ENCODE results near the gene CFL1. TPM values are rescaled to one million over a fixed set of nuclear protein-coding genes. Genes with fewer than 3 reads are reported as not detected.

Gene CFL1
- total RNA-seq, 1 experiment from 2014 or later: 960 TPM

DNA sequence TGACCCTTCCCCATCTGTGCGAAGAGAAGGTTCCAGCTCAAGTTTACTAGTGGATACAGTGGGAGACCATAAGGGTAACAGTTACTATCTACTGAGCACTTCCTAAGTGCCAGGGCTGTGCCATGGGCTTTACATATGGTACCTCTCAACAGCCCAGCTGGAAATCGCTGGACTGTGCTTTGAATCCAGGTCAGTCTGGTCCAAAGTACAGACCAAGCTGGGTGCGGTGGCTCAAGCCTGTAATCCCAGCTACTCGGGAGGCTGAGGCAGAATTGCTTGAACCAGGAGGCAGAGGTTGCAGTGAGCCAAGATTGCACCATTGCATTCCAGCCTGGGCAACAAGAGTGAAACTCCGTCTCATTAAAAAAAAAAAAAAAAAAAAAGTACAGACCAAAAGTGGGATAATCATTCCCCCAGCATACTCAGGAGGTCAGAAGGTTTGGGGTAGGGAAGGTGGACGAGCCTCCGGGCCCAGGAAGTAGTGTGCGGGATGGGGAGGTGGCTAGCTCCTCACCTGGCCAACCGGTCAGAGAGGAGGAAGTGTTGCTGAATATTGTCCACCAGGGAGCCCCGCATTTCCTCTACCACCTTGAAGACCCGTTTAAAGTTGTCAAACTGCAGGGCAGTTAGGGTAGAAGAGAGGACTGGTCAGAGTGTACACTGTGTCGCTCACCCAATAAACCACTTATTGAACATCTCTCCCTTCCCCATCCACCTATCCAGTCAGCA, 28.0 kb upstream of the CFL1 start:
- H3K27me3 Mint-ChIP-seq (ENCODE audit: insufficient read depth, unreplicated experiment): no peaks in the 10 kb centered on the region
- CTCF ChIA-PET: interaction anchor here (0.9 to 7.8 kb wide), 7 partner anchors 14 to 174 kb away, joined by 3 to 241 read pairs (median 11); partner anchors contain the start of genes CFL1, FOSL1, KAT5 and MUS81
- H3K9me3 Mint-ChIP-seq (ENCODE audit: unreplicated experiment): no peaks in the 10 kb centered on the region
- Histone ChIP-seq H3K9me3 (no peaks in the 10 kb centered on the region), H3K36me3 (ENCODE audit: control insufficient read depth, insufficient read depth, low read length) (peaks cover 4% of the 10 kb centered on the region), H3K27me3 (replicated peaks; ENCODE audit: control insufficient read depth, insufficient read depth, low read length) (no peaks in the 10 kb centered on the region), H3K4me1 (peaks cover 25% of the 10 kb centered on the region), H3K4me3 (ENCODE audit: low read depth, low read length) (no peak overlapping the region)
- peaks cover 52% of the 10 kb centered on the region for H3K36me3 Mint-ChIP-seq (ENCODE audit: insufficient read depth, unreplicated experiment)
- POLR2A ChIA-PET: interaction anchor here (0.7 to 3.1 kb wide), 2 partner anchors 27 to 36 kb away, joined by 3 to 43 read pairs; partner anchors contain the start of genes CFL1 and MUS81
- no peak overlapping the region for H3K27ac Mint-ChIP-seq (ENCODE audit: unreplicated experiment)
- H3K4me3 Mint-ChIP-seq (ENCODE audit: unreplicated experiment): peak overlapping the region; percentile 82
- DNase-seq: no peak
- BruUV-seq (replicated peaks): no TSS peak
- H3K4me1 Mint-ChIP-seq (ENCODE audit: low read depth, unreplicated experiment): peaks cover 23% of the 10 kb centered on the region
- TF ChIP-seq, protein P1, sequence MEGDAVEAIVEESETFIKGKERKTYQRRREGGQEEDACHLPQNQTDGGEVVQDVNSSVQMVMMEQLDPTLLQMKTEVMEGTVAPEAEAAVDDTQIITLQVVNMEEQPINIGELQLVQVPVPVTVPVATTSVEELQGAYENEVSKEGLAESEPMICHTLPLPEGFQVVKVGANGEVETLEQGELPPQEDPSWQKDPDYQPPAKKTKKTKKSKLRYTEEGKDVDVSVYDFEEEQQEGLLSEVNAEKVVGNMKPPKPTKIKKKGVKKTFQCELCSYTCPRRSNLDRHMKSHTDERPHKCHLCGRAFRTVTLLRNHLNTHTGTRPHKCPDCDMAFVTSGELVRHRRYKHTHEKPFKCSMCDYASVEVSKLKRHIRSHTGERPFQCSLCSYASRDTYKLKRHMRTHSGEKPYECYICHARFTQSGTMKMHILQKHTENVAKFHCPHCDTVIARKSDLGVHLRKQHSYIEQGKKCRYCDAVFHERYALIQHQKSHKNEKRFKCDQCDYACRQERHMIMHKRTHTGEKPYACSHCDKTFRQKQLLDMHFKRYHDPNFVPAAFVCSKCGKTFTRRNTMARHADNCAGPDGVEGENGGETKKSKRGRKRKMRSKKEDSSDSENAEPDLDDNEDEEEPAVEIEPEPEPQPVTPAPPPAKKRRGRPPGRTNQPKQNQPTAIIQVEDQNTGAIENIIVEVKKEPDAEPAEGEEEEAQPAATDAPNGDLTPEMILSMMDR (IDR thresholded peaks at IDR 0.05; ENCODE audit: insufficient read depth in 1 of 2, low read depth in 1 of 2, low read length in 1 of 2, severe bottlenecking in 1 of 2, unreplicated experiment in 1 of 2): no peak
- intact Hi-C loops (cut with micrococcal nuclease; ENCODE audit: unreplicated experiment): no loop called here

DNA sequence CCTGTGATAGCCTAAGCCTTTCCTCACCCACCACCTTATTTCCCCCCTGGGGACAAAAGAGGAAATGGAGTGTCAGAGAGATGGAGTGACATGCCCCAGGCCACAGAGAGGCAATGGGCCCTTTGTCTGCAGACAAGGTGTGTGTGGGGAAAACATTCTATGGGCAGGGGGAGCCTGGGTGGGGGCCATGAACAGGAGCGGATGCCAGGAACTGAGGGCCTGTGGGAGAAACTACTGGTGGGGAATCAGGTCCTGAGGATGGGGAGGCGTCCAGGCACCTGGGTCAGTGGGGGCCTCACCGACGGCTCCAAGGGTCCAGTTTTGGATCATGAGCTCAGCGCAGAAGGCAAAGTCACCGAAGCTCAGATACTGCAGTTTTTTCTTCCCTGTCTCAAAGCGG, 27.3 kb upstream of the CFL1 start:
- H3K27me3 ChIP-seq (replicated peaks; ENCODE audit: control insufficient read depth, insufficient read depth, low read length): no peaks in the 10 kb centered on the region
- H3K9me3 Mint-ChIP-seq (ENCODE audit: unreplicated experiment): no peaks in the 10 kb centered on the region
- no peak overlapping the region for H3K27ac Mint-ChIP-seq (ENCODE audit: unreplicated experiment)
- no peaks in the 10 kb centered on the region for H3K9me3 ChIP-seq
- BruUV-seq (replicated peaks): no TSS peak
- peaks cover 46% of the 10 kb centered on the region for H3K36me3 Mint-ChIP-seq (ENCODE audit: insufficient read depth, unreplicated experiment)
- no peak overlapping the region for H3K4me3 Mint-ChIP-seq (ENCODE audit: unreplicated experiment)
- intact Hi-C loops (cut with micrococcal nuclease; ENCODE audit: unreplicated experiment): no loop called here
- DNase-seq: no peak
- H3K27me3 Mint-ChIP-seq (ENCODE audit: insufficient read depth, unreplicated experiment): no peaks in the 10 kb centered on the region
- H3K36me3 ChIP-seq (ENCODE audit: control insufficient read depth, insufficient read depth, low read length): peaks cover 4% of the 10 kb centered on the region
- ChIA-PET POLR2A (no interaction called here), CTCF (interaction anchor here (0.6 to 7.8 kb wide), 34 partner anchors 11 to 428 kb away, joined by 3 to 241 read pairs (median 4); partner anchors contain the start of genes BANF1, CFL1, EIF1AD and FOSL1)
- peaks cover 23% of the 10 kb centered on the region for H3K4me1 Mint-ChIP-seq (ENCODE audit: low read depth, unreplicated experiment)
- no peak overlapping the region for H3K4me3 ChIP-seq (ENCODE audit: low read depth, low read length)
- TF ChIP-seq, protein P1 (IDR thresholded peaks at IDR 0.05; ENCODE audit: insufficient read depth in 1 of 2, low read depth in 1 of 2, low read length in 1 of 2, severe bottlenecking in 1 of 2, unreplicated experiment in 1 of 2): no peak
- peaks cover 25% of the 10 kb centered on the region for H3K4me1 ChIP-seq

- Mint-ChIP-seq H3K4me1 (ENCODE audit: low read depth, unreplicated experiment) (peaks cover 22% of the 10 kb centered on the region), H3K4me3 (ENCODE audit: unreplicated experiment) (no peak overlapping the region), H3K9me3 (ENCODE audit: unreplicated experiment) (no peaks in the 10 kb centered on the region), H3K27me3 (ENCODE audit: insufficient read depth, unreplicated experiment) (no peaks in the 10 kb centered on the region), H3K27ac (ENCODE audit: unreplicated experiment) (no peak overlapping the region), H3K36me3 (ENCODE audit: insufficient read depth, unreplicated experiment) (peaks cover 45% of the 10 kb centered on the region)
- no peaks in the 10 kb centered on the region for H3K27me3 ChIP-seq (replicated peaks; ENCODE audit: control insufficient read depth, insufficient read depth, low read length)
- no TSS peak for BruUV-seq (replicated peaks)
- TF ChIP-seq, protein P1 (IDR thresholded peaks at IDR 0.05; ENCODE audit: insufficient read depth in 1 of 2, low read depth in 1 of 2, low read length in 1 of 2, severe bottlenecking in 1 of 2, unreplicated experiment in 1 of 2): peak; percentile 98 to 100
- intact Hi-C loops (cut with micrococcal nuclease; ENCODE audit: unreplicated experiment): loop anchor here (1.0 kb wide), 2 partner anchors 27 to 105 kb away; no protein-coding TSS in a partner anchor
- POLR2A ChIA-PET: interaction anchor here (0.5 kb wide), 1 partner anchor 40 kb away, joined by 9 read pairs; no protein-coding TSS in a partner anchor
- CTCF ChIA-PET: interaction anchor here (0.6 to 7.8 kb wide), 36 partner anchors 11 to 428 kb away, joined by 3 to 241 read pairs (median 4); partner anchors contain the start of genes AP5B1, BANF1, CFL1 and EIF1AD
- H3K4me3 ChIP-seq (ENCODE audit: low read depth, low read length): no peak overlapping the region
- DNase-seq: peak; percentile 77 to 90
- peaks cover 20% of the 10 kb centered on the region for H3K4me1 ChIP-seq
- H3K36me3 ChIP-seq (ENCODE audit: control insufficient read depth, insufficient read depth, low read length): peaks cover 4% of the 10 kb centered on the region
- H3K9me3 ChIP-seq: no peaks in the 10 kb centered on the region
These were observed 26.7 kb upstream of the CFL1 start for GRCh38 chr11:65884716-65885092.

Data from Caco-2 (cell line).